Smooth muscle cell (in vitro differentiated cells): ENCODE measurements around the gene ZBTB42. TPM values are rescaled to one million over a fixed set of nuclear protein-coding genes. Genes with fewer than 3 reads are reported as not detected.

ENCODE experiments used
- DNase-seq: peaks from one replicate; lab custom pipeline; 2025; ENCODE audit not compliant: unreplicated experiment; lab: John Stamatoyannopoulos, UW
- H2AFZ ChIP-seq: fragments of 200-600 bp; sonication (generic); 2 replicates; pipeline ENCODE4 v1.6.0; 2016; ENCODE audit warnings: antibody characterized with exemption, low read depth, mild to moderate bottlenecking
- H3F3A ChIP-seq: fragments of 200-600 bp; sonication (generic); 2 replicates; pipeline ENCODE4 v1.6.0; 2017; ENCODE audit warnings: antibody characterized with exemption, low read depth
- H3K27ac ChIP-seq: fragments of 200-600 bp; sonication (generic); 2 replicates; pipeline ENCODE4 v1.5.1; 2016; ENCODE audit warnings: low read depth, mild to moderate bottlenecking
- H3K27me3 ChIP-seq: fragments of 200-600 bp; sonication (generic); 2 replicates; pipeline ENCODE4 v1.6.1; 2016; ENCODE audit warnings: low read depth, mild to moderate bottlenecking
- H3K36me3 ChIP-seq: fragments of 200-600 bp; sonication (generic); 2 replicates; pipeline ENCODE4 v1.5.1; 2016; ENCODE audit warnings: low read depth
- H3K4me1 ChIP-seq: fragments of 200-600 bp; sonication (generic); 2 replicates; pipeline ENCODE4 v1.5.1; 2016; ENCODE audit warnings: low read depth
- H3K4me2 ChIP-seq: fragments of 200-600 bp; sonication (generic); 2 replicates; pipeline ENCODE4 v1.6.0; 2016; ENCODE audit warnings: mild to moderate bottlenecking
- H3K4me3 ChIP-seq: fragments of 200-600 bp; sonication (generic); 2 replicates; pipeline ENCODE4 v1.5.1; 2016; ENCODE audit warnings: mild to moderate bottlenecking
- H3K79me2 ChIP-seq: fragments of 200-600 bp; sonication (generic); 2 replicates; pipeline ENCODE4 v1.6.0; 2016; ENCODE audit warnings: low read depth, mild to moderate bottlenecking
- H3K9ac ChIP-seq: fragments of 200-600 bp; sonication (generic); 2 replicates; pipeline ENCODE4 v1.6.0; 2016; ENCODE audit warnings: low read depth
- H3K9me3 ChIP-seq: fragments of 200-600 bp; sonication (generic); replicated peaks from 2 replicates; pipeline ENCODE4 v1.5.1; 2016; ENCODE audit warnings: low read depth
- H4K20me1 ChIP-seq: fragments of 200-600 bp; sonication (generic); 2 replicates; pipeline ENCODE4 v1.6.0; 2016; ENCODE audit warnings: low read depth
- CTCF ChIP-seq: fragments of 200-600 bp; sonication (generic); IDR thresholded peaks from 2 replicates; pipeline ENCODE4 v1.5.1; 2017; ENCODE audit warnings: borderline replicate concordance, mild to moderate bottlenecking, antibody characterized with exemption; ENCODE audit not compliant: insufficient read depth, poor library complexity, severe bottlenecking
- WGBS: methylation state at CpG from one replicate; pipeline ENCODE4 v1.1.7; 2016; ENCODE audit warnings: low lambda C conversion rate; 5-methylcytosine and 5-hydroxymethylcytosine counted together
- polyA plus RNA-seq: library from polyadenylated mRNA; unstranded; fragments of >200 nt; fragmentation: Nextera tagmentation; extraction: Ambion mirVana; gene quantifications from 2 replicates; pipeline ENCODE4 v1.2.1, GENCODE V29; 2016
- total RNA-seq: library from RNA; depleted of rRNA; stranded (reverse); fragments of >200 nt; gene quantifications from 2 replicates; pipeline ENCODE4 v1.2.3, GENCODE V29; 2014

The ZBTB42 gene
- total and polyA plus RNA-seq, 2 experiments from 2014 or later = 0.72 to 1.6 TPM

- peaks cover 34% of the 10 kb centered on the region for H4K20me1 ChIP-seq
- H3K9me3 ChIP-seq = no peaks in the 10 kb centered on the region
- H3K4me3 ChIP-seq = no peak overlapping the region
- H3K79me2 ChIP-seq = no peaks in the 10 kb centered on the region
- no peak overlapping the region for H3K27ac ChIP-seq
- no peak for TF ChIP-seq CTCF
- peaks cover 4% of the 10 kb centered on the region for H3K4me1 ChIP-seq
- 95% methylated on average over 38 of the region's 46 CpGs for WGBS
- H2AFZ ChIP-seq = no peak overlapping the region
- DNase-seq = no peak
- no peak overlapping the region for H3K9ac ChIP-seq
- no peaks in the 10 kb centered on the region for H3F3A ChIP-seq
- H3K27me3 ChIP-seq = no peaks in the 10 kb centered on the region
- H3K4me2 ChIP-seq = no peak overlapping the region
- H3K36me3 ChIP-seq = no peaks in the 10 kb centered on the region
Measured at GRCh38 chr14:104773505-104774452, 27.1 kb upstream of the ZBTB42 start.

- no peak overlapping the region for H2AFZ ChIP-seq
- H3K9ac ChIP-seq = no peak overlapping the region
- peaks cover 42% of the 10 kb centered on the region for H4K20me1 ChIP-seq
- H3F3A ChIP-seq = no peaks in the 10 kb centered on the region
- no peak overlapping the region for H3K4me2 ChIP-seq
- no peak for TF ChIP-seq CTCF
- no peak overlapping the region for H3K4me3 ChIP-seq
- no peak for DNase-seq
- no peaks in the 10 kb centered on the region for H3K36me3 ChIP-seq
- no peaks in the 10 kb centered on the region for H3K27me3 ChIP-seq
- no peaks in the 10 kb centered on the region for H3K4me1 ChIP-seq
- H3K79me2 ChIP-seq = no peaks in the 10 kb centered on the region
- H3K27ac ChIP-seq = no peak overlapping the region
- WGBS = 95% methylated on average over 20 of the region's 20 CpGs
- H3K9me3 ChIP-seq = no peaks in the 10 kb centered on the region
Measured at GRCh38 chr14:104774453-104775072, 26.3 kb upstream of the ZBTB42 start.

- DNase-seq = no peak
- H3K79me2 ChIP-seq = no peaks in the 10 kb centered on the region
- no peaks in the 10 kb centered on the region for H3K27me3 ChIP-seq
- H3F3A ChIP-seq = no peaks in the 10 kb centered on the region
- no peaks in the 10 kb centered on the region for H3K36me3 ChIP-seq
- H3K9me3 ChIP-seq = no peaks in the 10 kb centered on the region
- peaks cover 47% of the 10 kb centered on the region for H4K20me1 ChIP-seq
- no peak overlapping the region for H3K9ac ChIP-seq
- no peaks in the 10 kb centered on the region for H3K4me1 ChIP-seq
- H3K27ac ChIP-seq = no peak overlapping the region
- H3K4me3 ChIP-seq = no peak overlapping the region
- H2AFZ ChIP-seq = no peak overlapping the region
- H3K4me2 ChIP-seq = no peak overlapping the region
- TF ChIP-seq CTCF = no peak
- over 99% methylated on average over 13 of the region's 13 CpGs for WGBS
Measured at GRCh38 chr14:104775073-104775489, 25.8 kb upstream of the ZBTB42 start.
